Ovary (tissue), 9 donors: ENCODE measurements around the gene XPO6. TPM values are rescaled to one million over a fixed set of nuclear protein-coding genes. Genes with fewer than 3 reads are reported as not detected.

Source experiments
- DNase-seq, 5 donors: peaks; one replicate each; pipeline ENCODE4 v3.0.0-alpha.2; 2019 to 2020
- H3K27ac ChIP-seq, 2 donors: fragments of 200-600 bp; one replicate each; pipeline versions ENCODE4 v1.5.1 to v1.8.0; 2019 to 2022
- H3K27me3 ChIP-seq: fragments of 200-600 bp; one replicate; pipeline ENCODE4 v1.8.0; 2022
- H3K36me3 ChIP-seq: fragments of 200-600 bp; sonication (generic); one replicate; pipeline ENCODE4 v1.5.1; 2019
- H3K4me1 ChIP-seq: one replicate; pipeline ENCODE4 v1.8.1; 2013; ENCODE audit warnings: mild to moderate bottlenecking, moderate library complexity; ENCODE audit not compliant: insufficient read depth
- H3K4me3 ChIP-seq: fragments of 200-600 bp; sonication (generic); one replicate; pipeline ENCODE4 v1.5.1; 2017
- H3K9me3 ChIP-seq, 2 donors: fragments of 200-600 bp in 1 of 2; sonication (generic) in 1 of 2; one replicate each; pipeline versions ENCODE4 v1.5.1 to v1.8.1; 2013 to 2019; ENCODE audit warnings: mild to moderate bottlenecking in 1 of 2, moderate library complexity in 1 of 2
- EP300 ChIP-seq: sonication (generic); formaldehyde crosslinking; IDR thresholded peaks from one replicate; pipeline ENCODE4 v1.6.1; 2017; ENCODE audit warnings: antibody characterized with exemption
- POLR2A ChIP-seq: fragments of 450-650 bp; IDR thresholded peaks from one replicate; pipeline ENCODE4 v1.6.1; 2017; ENCODE audit warnings: antibody characterized with exemption, mild to moderate bottlenecking, moderate library complexity
- WGBS, 3 donors: extraction: QIAGEN DNeasy Blood & Tissue Kit in 1 of 3; methylation state at CpG; one replicate each; pipeline versions ENCODE4 v1.1.5 to v1.1.7; 2013 to 2017; 5-methylcytosine and 5-hydroxymethylcytosine counted together
- intact Hi-C, 4 donors: fragments of 100-400 bp; cut with DNase I; formaldehyde crosslinking; loops; one replicate each; pipeline versions ENCODE4 v1.11.0 to v1.15.1; 2022 to 2023
- polyA plus RNA-seq, 2 donors: library from polyadenylated mRNA; stranded (reverse); fragments of 200-250 nt in 1 of 2; fragments of 350-450 nt in 1 of 2; fragmentation: Illumina TruSeq in 1 of 2; extraction: RNeasy Lipid Tissue Mini Kit (QIAGEN cat#74804) in 1 of 2; gene quantifications; one replicate each; pipeline ENCODE4 v1.2.3, GENCODE V29; 2013 to 2014
- total RNA-seq, 7 donors: library from RNA; depleted of rRNA in 2 of 7; stranded (reverse); fragments of >200 nt in 2 of 7; fragmentation: NEBNext Ultra II Directional in 3 of 7; extraction: Animal tissue kit (Norgen Biotek cat#: 25700) in 3 of 7; gene quantifications; one replicate each; pipeline versions ENCODE4 v1.1.0 to v1.2.4, GENCODE V29; 2016 to 2023
- TF ChIP-seq, protein P1 (sequence below), 3 donors: fragments of 450-650 bp in 2 of 3; fragments of 200-600 bp in 1 of 3; IDR thresholded peaks; one replicate each; pipeline versions ENCODE4 v1.5.1 to v1.8.0; 2016 to 2022; ENCODE audit warnings: antibody characterized with exemption in 3 of 3, mild to moderate bottlenecking in 1 of 3
- donor health status: DM: no; HTN: no; CAD: no; lungs with moderate emphysema.
- donor health status: DM: no; HTN: no; CAD: no.
- donor health status: Bipolar disorder and iron deficiency.
- donor health status: DM: yes; HTN: yes; CAD: no.
- donor health status: DM: no; HTN: no; CAD: no.
- donor health status: DM: yes; HTN: yes; CAD: no.

The XPO6 gene
- total and polyA plus RNA-seq, 9 donors: 30.3 to 98.2 (median 65.0) TPM

DNA sequence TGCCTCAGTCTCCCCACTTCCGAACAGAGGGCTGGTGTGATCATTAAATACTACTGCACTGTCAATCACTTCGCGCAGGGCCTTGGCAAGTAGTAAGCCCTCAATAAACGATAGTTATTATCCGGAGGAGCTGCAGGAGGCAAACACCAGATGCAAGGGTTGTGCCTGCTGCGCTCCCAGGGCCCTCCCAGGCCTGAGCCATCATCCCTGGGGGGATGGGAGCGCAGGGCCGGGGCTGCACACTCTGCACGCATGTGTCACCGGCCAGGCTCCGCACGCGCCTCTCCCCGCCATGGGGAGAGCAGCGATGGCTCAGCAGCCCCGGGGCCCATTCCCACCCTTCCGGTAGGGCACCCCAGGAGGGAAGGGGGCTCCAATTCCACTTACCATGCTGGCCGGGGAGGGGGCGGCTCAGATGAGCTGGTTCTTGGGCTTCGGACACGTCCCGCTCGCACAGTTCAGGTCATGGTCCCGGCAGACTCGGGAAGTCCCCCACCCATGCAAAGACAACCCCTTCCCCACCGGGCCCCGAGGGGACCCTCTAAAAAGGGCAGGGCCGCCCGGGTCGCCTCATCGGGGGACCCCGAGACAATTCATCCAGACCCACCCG is 681 bp downstream of the XPO6 start:
- 1 to 2% (median 1%) methylated on average over 27 to 33 of the region's 33 CpGs for WGBS, 3 donors
- intact Hi-C loops: no loop called here
- TF ChIP-seq POLR2A: no peak
- TF ChIP-seq, protein P1, sequence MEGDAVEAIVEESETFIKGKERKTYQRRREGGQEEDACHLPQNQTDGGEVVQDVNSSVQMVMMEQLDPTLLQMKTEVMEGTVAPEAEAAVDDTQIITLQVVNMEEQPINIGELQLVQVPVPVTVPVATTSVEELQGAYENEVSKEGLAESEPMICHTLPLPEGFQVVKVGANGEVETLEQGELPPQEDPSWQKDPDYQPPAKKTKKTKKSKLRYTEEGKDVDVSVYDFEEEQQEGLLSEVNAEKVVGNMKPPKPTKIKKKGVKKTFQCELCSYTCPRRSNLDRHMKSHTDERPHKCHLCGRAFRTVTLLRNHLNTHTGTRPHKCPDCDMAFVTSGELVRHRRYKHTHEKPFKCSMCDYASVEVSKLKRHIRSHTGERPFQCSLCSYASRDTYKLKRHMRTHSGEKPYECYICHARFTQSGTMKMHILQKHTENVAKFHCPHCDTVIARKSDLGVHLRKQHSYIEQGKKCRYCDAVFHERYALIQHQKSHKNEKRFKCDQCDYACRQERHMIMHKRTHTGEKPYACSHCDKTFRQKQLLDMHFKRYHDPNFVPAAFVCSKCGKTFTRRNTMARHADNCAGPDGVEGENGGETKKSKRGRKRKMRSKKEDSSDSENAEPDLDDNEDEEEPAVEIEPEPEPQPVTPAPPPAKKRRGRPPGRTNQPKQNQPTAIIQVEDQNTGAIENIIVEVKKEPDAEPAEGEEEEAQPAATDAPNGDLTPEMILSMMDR (IDR thresholded peaks at IDR 0.05): no peak
- no peak for TF ChIP-seq EP300
- H3K27me3 ChIP-seq: no peaks in the 10 kb centered on the region
- H3K4me1 ChIP-seq: peaks cover 4% of the 10 kb centered on the region
- peak overlapping the region; percentile 38 to 85 for H3K27ac ChIP-seq
- no peaks in the 10 kb centered on the region for H3K36me3 ChIP-seq
- H3K9me3 ChIP-seq: no peaks in the 10 kb centered on the region
- H3K4me3 ChIP-seq: peak overlapping the region; percentile 46
- peak; percentile 49 to 74 (median 69) for DNase-seq

DNA sequence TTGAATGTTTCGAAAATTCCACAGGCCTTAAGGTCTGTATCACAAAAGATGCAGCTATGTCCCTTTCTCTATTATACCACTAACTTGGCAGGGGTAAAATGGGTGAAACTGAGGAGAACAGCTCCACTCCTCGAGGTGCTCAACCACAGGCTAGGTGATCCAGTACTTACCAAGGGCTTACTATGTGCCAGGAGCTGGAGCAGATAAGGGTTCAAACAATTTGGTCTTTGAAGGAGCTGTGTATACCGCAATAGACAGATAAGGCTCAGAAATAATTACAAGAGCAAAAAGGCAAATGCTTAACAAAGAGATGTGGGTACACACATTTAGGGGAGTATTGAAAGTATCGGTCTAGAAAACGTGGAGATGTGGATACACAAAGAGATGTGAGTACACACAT is 1.5 kb downstream of the XPO6 start:
- intact Hi-C loops: no loop called here
- DNase-seq: no peak
- Histone ChIP-seq H3K9me3 (no peaks in the 10 kb centered on the region), H3K27ac (no peak overlapping the region), H3K36me3 (no peaks in the 10 kb centered on the region), H3K27me3 (no peaks in the 10 kb centered on the region), H3K4me1 (peaks cover 4% of the 10 kb centered on the region), H3K4me3 (no peak overlapping the region)
- 22 to 50% (median 36%) methylated on average over 5 of the region's 5 CpGs for WGBS, 3 donors
- TF ChIP-seq POLR2A (no peak), EP300 (no peak)
- TF ChIP-seq, protein P1 (IDR thresholded peaks at IDR 0.05): no peak

DNA sequence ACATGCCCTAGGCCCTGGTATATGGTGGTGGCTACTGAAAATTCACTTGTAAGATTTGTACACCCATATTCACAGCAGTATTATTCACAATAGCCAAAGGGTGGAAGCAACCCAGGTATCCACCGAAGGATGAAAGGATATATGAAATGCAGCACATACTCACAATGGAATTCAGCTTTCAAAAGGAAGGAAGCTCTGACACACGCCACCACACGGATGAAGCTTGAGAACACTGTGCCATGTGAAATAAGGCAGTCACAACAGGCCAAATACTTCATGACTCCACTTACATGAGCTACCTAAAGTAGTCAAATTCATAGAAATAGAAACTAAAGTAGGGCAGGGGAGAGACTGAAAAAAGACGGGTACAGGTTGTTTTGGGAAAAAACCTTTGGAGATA is 2.9 kb downstream of the XPO6 start:
- 85 to 95% (median 89%) methylated on average over 4 of the region's 4 CpGs for WGBS, 3 donors
- Histone ChIP-seq H3K4me1 (peaks cover 4% of the 10 kb centered on the region), H3K27ac (no peak overlapping the region), H3K27me3 (no peaks in the 10 kb centered on the region), H3K4me3 (no peak overlapping the region), H3K36me3 (no peaks in the 10 kb centered on the region), H3K9me3 (no peaks in the 10 kb centered on the region)
- intact Hi-C loops: no loop called here
- DNase-seq: no peak
- TF ChIP-seq POLR2A (no peak), EP300 (no peak)
- TF ChIP-seq, protein P1 (IDR thresholded peaks at IDR 0.05): no peak

DNA sequence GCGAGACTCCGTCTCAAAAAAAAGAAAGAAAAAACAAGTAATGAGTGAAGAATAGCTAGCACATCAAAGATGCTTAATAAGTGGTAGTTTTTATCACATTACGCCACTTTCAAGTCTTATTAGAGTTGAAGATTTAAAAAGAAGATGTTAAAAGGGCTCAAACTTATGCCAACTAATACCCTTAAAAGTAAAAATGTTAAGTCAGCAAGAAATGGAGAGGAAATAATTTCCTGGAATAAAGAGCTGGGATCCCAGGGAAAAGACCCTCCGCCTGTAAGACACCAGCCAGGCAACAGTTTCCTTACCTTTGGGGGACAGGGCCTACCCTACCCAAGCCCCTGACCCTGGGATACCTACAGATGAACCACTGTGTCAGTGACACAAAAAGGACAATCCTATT is 3.6 kb downstream of the XPO6 start:
- Histone ChIP-seq H3K27ac (no peak overlapping the region), H3K9me3 (no peaks in the 10 kb centered on the region), H3K36me3 (no peaks in the 10 kb centered on the region), H3K4me3 (no peak overlapping the region), H3K27me3 (no peaks in the 10 kb centered on the region), H3K4me1 (peaks cover 4% of the 10 kb centered on the region)
- WGBS, 3 donors: 97 to 100% (median 98%) methylated on average over 4 of the region's 4 CpGs
- no peak for DNase-seq
- intact Hi-C loops: no loop called here
- TF ChIP-seq, protein P1 (IDR thresholded peaks at IDR 0.05): no peak
- TF ChIP-seq EP300: no peak
- TF ChIP-seq POLR2A: no peak
